ENCODE measurements around the gene KRT10. TPM values are rescaled to one million over a fixed set of nuclear protein-coding genes. Genes with fewer than 3 reads are reported as not detected.

The KRT10 gene
- total RNA-seq, 1 experiment from 2014 or later = 62.3 TPM

- Histone ChIP-seq H3K36me3 (ENCODE audit: control insufficient read depth in 1 of 2, insufficient read depth in 2 of 2, low read length in 2 of 2) (no peaks in the 10 kb centered on the region), H3K9ac (ENCODE audit: low read length) (no peak overlapping the region), H3K27me3 (ENCODE audit: insufficient read depth, low read length) (no peaks in the 10 kb centered on the region), H3K27ac (ENCODE audit: low read depth, low read length) (no peak overlapping the region), H3K4me2 (ENCODE audit: low read length) (no peak overlapping the region), H3K79me2 (ENCODE audit: insufficient read depth, low read length) (no peaks in the 10 kb centered on the region), H2AFZ (ENCODE audit: low read depth, low read length, poor library complexity, severe bottlenecking) (no peak overlapping the region), H3K4me3 (replicated peaks in 1 of 2; ENCODE audit: low read depth in 1 of 2, low read length in 2 of 2) (no peak overlapping the region), H3K9me3 (ENCODE audit: control insufficient read depth in 1 of 2, insufficient read depth in 1 of 2, low read depth in 1 of 2, low read length in 2 of 2) (no peaks in the 10 kb centered on the region), H4K20me1 (ENCODE audit: insufficient read depth) (no peaks in the 10 kb centered on the region), H3K9me2 (ENCODE audit: insufficient read depth) (no peaks in the 10 kb centered on the region), H3K4me1 (ENCODE audit: control insufficient read depth in 1 of 2, insufficient read depth in 2 of 2, low read length in 2 of 2) (no peaks in the 10 kb centered on the region)
- no peak for DNase-seq (ENCODE audit: low read depth, low spot score)
- POLR2A ChIA-PET = no interaction called here
- BruUV-seq (replicated peaks) = no TSS peak
- RAD21 ChIA-PET (ENCODE audit: low non-redundant PET in 1 of 2, low total read pairs in 2 of 2, uncharacterized antibody in 2 of 2, unreplicated experiment in 2 of 2) = no interaction called here
- TF ChIP-seq EGR1 (IDR thresholded peaks at IDR 0.05; ENCODE audit: low read depth) = no peak
- TF ChIP-seq SIN3A (IDR thresholded peaks at IDR 0.05; ENCODE audit: low read depth) = no peak
- TF ChIP-seq JUND (IDR thresholded peaks at IDR 0.05) = no peak
- TF ChIP-seq CBX3 (IDR thresholded peaks at IDR 0.05; ENCODE audit: low read depth) = no peak
- TF ChIP-seq CTCF (IDR thresholded peaks at IDR 0.05 in 2 of 3, conservative IDR thresholded peaks at IDR 0.05 in 1 of 3; ENCODE audit: borderline replicate concordance in 1 of 3, insufficient read depth in 1 of 3, low read depth in 2 of 3, low read length in 2 of 3) = no peak
- TF ChIP-seq ZBTB33 (IDR thresholded peaks at IDR 0.05; ENCODE audit: extremely low read depth, insufficient replicate concordance, low read length) = no peak
- intact Hi-C loops (cut with micrococcal nuclease) = no loop called here
- no peak for ATAC-seq
- CTCF ChIA-PET = no interaction called here
Measured at GRCh38 chr17:40777971-40778370, 44.4 kb downstream of the KRT10 start.

GRCh38 chr17:40777459-40777858 is 45.0 kb downstream of the KRT10 start:
- CTCF ChIA-PET = no interaction called here
- DNase-seq (ENCODE audit: low read depth, low spot score) (no peak), ATAC-seq (no peak)
- no peak overlapping the region for H3K9ac ChIP-seq (ENCODE audit: low read length)
- no peak overlapping the region for H3K4me3 ChIP-seq (replicated peaks in 1 of 2; ENCODE audit: low read depth in 1 of 2, low read length in 2 of 2)
- no peaks in the 10 kb centered on the region for H4K20me1 ChIP-seq (ENCODE audit: insufficient read depth)
- H3K4me1 ChIP-seq (ENCODE audit: control insufficient read depth in 1 of 2, insufficient read depth in 2 of 2, low read length in 2 of 2) = no peaks in the 10 kb centered on the region
- intact Hi-C loops (cut with micrococcal nuclease) = no loop called here
- RAD21 ChIA-PET (ENCODE audit: low non-redundant PET in 1 of 2, low total read pairs in 2 of 2, uncharacterized antibody in 2 of 2, unreplicated experiment in 2 of 2) = no interaction called here
- H3K36me3 ChIP-seq (ENCODE audit: control insufficient read depth in 1 of 2, insufficient read depth in 2 of 2, low read length in 2 of 2) = no peaks in the 10 kb centered on the region
- H3K9me2 ChIP-seq (ENCODE audit: insufficient read depth) = no peaks in the 10 kb centered on the region
- no peak overlapping the region for H3K4me2 ChIP-seq (ENCODE audit: low read length)
- H3K27ac ChIP-seq (ENCODE audit: low read depth, low read length) = no peak overlapping the region
- H3K9me3 ChIP-seq (ENCODE audit: control insufficient read depth in 1 of 2, insufficient read depth in 1 of 2, low read depth in 1 of 2, low read length in 2 of 2) = no peaks in the 10 kb centered on the region
- no peaks in the 10 kb centered on the region for H3K79me2 ChIP-seq (ENCODE audit: insufficient read depth, low read length)
- POLR2A ChIA-PET = no interaction called here
- no TSS peak for BruUV-seq (replicated peaks)
- H3K27me3 ChIP-seq (ENCODE audit: insufficient read depth, low read length) = no peaks in the 10 kb centered on the region
- no peak overlapping the region for H2AFZ ChIP-seq (ENCODE audit: low read depth, low read length, poor library complexity, severe bottlenecking)
- TF ChIP-seq ATF3 (IDR thresholded peaks at IDR 0.05) (no peak), EZH2 (IDR thresholded peaks at IDR 0.05) (no peak), CEBPB (IDR thresholded peaks at IDR 0.05; ENCODE audit: low read depth) (no peak), CTCF (IDR thresholded peaks at IDR 0.05 in 2 of 3, conservative IDR thresholded peaks at IDR 0.05 in 1 of 3; ENCODE audit: borderline replicate concordance in 1 of 3, insufficient read depth in 1 of 3, low read depth in 2 of 3, low read length in 2 of 3) (no peak), TCF7L2 (IDR thresholded peaks at IDR 0.05; ENCODE audit: borderline replicate concordance, extremely low read depth, insufficient read depth, insufficient read length) (no peak), EZH2phosphoT487 (IDR thresholded peaks at IDR 0.05; ENCODE audit: borderline replicate concordance) (no peak), MAX (IDR thresholded peaks at IDR 0.05) (no peak), POLR2A (IDR thresholded peaks at IDR 0.05; ENCODE audit: borderline replicate concordance, extremely low read depth, insufficient read depth, insufficient read length) (no peak), ZFX (IDR thresholded peaks at IDR 0.05) (no peak)
